HG03025 (cell line): ENCODE measurements around the gene CLTC.

Source experiments
- ATAC-seq: cut with Tn5 transposase; IDR thresholded peaks from one replicate; pipeline ENCODE4 v1.9.1; 2021; ENCODE audit warnings: mild to moderate bottlenecking, moderate library complexity; ENCODE audit not compliant: unreplicated experiment, low FRiP score

The CLTC gene

GRCh38 chr17:59719526-59719925 is 99.8 kb downstream of the CLTC start:
- ATAC-seq: no peak

- no peak for ATAC-seq
Measured at GRCh38 chr17:59722623-59723022, 102.9 kb downstream of the CLTC start.

- ATAC-seq: no peak
Measured at GRCh38 chr17:59723041-59723440, 103.3 kb downstream of the CLTC start.

GRCh38 chr17:59723607-59724006 is 103.9 kb downstream of the CLTC start:
- ATAC-seq: no peak

- no peak for ATAC-seq
Measured at GRCh38 chr17:59725691-59726090, 106.0 kb downstream of the CLTC start.

- ATAC-seq: no peak
Measured at GRCh38 chr17:59727817-59728533, 108.3 kb downstream of the CLTC start.

- no peak for ATAC-seq
Measured at GRCh38 chr17:59730268-59730834, 110.7 kb downstream of the CLTC start.

- no peak for ATAC-seq
Measured at GRCh38 chr17:59733697-59734096, 114.0 kb downstream of the CLTC start.

- no peak for ATAC-seq
Measured at GRCh38 chr17:59734226-59734625, 114.5 kb downstream of the CLTC start.

- no peak for ATAC-seq
Measured at GRCh38 chr17:59737324-59737723, 117.6 kb downstream of the CLTC start.

- no peak for ATAC-seq
Measured at GRCh38 chr17:59743842-59744241, 124.1 kb downstream of the CLTC start.

GRCh38 chr17:59745040-59745439 is 125.3 kb downstream of the CLTC start:
- no peak for ATAC-seq
